ENCODE data around the gene MDP1. TPM values are rescaled to one million over a fixed set of nuclear protein-coding genes. Genes with fewer than 3 reads are reported as not detected.
"Not testable (repeated sequence)": the region's sequence is repeated elsewhere in the genome, so short reads cannot be mapped to it uniquely, and the experiment has no call there.

Gene MDP1
- total RNA-seq, 6 experiments from 2014 or later: 9.8 to 14.4 (median 12.3) TPM

- peaks cover 33% of the 10 kb centered on the region for H3K4me1 Mint-ChIP-seq (ENCODE audit: low read depth)
- H3K27ac Mint-ChIP-seq: no peak overlapping the region
- peaks cover 2% of the 10 kb centered on the region for H3K27me3 Mint-ChIP-seq (ENCODE audit: insufficient read depth)
- peaks cover 38% of the 10 kb centered on the region for H3K36me3 Mint-ChIP-seq (ENCODE audit: low read depth)
- DNase-seq: no peak
- TF ChIP-seq CTCF (IDR thresholded peaks at IDR 0.05): no peak
- H3K9me3 Mint-ChIP-seq: no peaks in the 10 kb centered on the region
- peak overlapping the region; percentile 97 for H3K4me3 Mint-ChIP-seq
Observed at GRCh38 chr14:24211311-24211710, 4.6 kb downstream of the MDP1 start.

GRCh38 chr14:24207625-24208024, 8.2 kb downstream of the MDP1 start:
- no peak overlapping the region for H3K4me3 Mint-ChIP-seq
- no peak for DNase-seq
- no peak overlapping the region for H3K27ac Mint-ChIP-seq
- peaks cover 2% of the 10 kb centered on the region for H3K27me3 Mint-ChIP-seq (ENCODE audit: insufficient read depth)
- TF ChIP-seq CTCF (IDR thresholded peaks at IDR 0.05): no peak
- peaks cover 9% of the 10 kb centered on the region for H3K4me1 Mint-ChIP-seq (ENCODE audit: low read depth)
- H3K9me3 Mint-ChIP-seq: peaks cover 5% of the 10 kb centered on the region; the same call in 1 of the 2 replicates
- H3K36me3 Mint-ChIP-seq (ENCODE audit: low read depth): peaks cover 53% of the 10 kb centered on the region

GRCh38 chr14:24207104-24207551, 8.7 kb downstream of the MDP1 start:
- TF ChIP-seq CTCF (IDR thresholded peaks at IDR 0.05): no peak
- Mint-ChIP-seq H3K9me3 (peaks cover 5% of the 10 kb centered on the region; the same call in 1 of the 2 replicates), H3K27me3 (ENCODE audit: insufficient read depth) (no peaks in the 10 kb centered on the region; the same call in 1 of the 2 replicates), H3K27ac (no peak overlapping the region), H3K36me3 (ENCODE audit: low read depth) (peaks cover 58% of the 10 kb centered on the region), H3K4me1 (ENCODE audit: low read depth) (peaks cover 9% of the 10 kb centered on the region), H3K4me3 (no peak overlapping the region)
- DNase-seq: no peak

- no peaks in the 10 kb centered on the region; the same call in 1 of the 2 replicates for H3K27me3 Mint-ChIP-seq (ENCODE audit: insufficient read depth)
- DNase-seq: no peak
- TF ChIP-seq CTCF (IDR thresholded peaks at IDR 0.05): no peak
- H3K4me1 Mint-ChIP-seq (ENCODE audit: low read depth): peaks cover 3% of the 10 kb centered on the region
- H3K27ac Mint-ChIP-seq: no peak overlapping the region
- peaks cover 61% of the 10 kb centered on the region for H3K36me3 Mint-ChIP-seq (ENCODE audit: low read depth)
- peaks cover 7% of the 10 kb centered on the region for H3K9me3 Mint-ChIP-seq
- no peak overlapping the region for H3K4me3 Mint-ChIP-seq
Observed at GRCh38 chr14:24206260-24207103, 9.4 kb downstream of the MDP1 start.

GRCh38 chr14:24204163-24205146, 11.4 kb downstream of the MDP1 start:
- DNase-seq: no peak
- Mint-ChIP-seq H3K9me3 (peaks cover 10% of the 10 kb centered on the region), H3K27ac (no peak overlapping the region), H3K4me1 (ENCODE audit: low read depth) (peaks cover under 1% of the 10 kb centered on the region; the same call in 1 of the 2 replicates), H3K36me3 (ENCODE audit: low read depth) (peaks cover 62% of the 10 kb centered on the region), H3K4me3 (no peak overlapping the region), H3K27me3 (ENCODE audit: insufficient read depth) (no peaks in the 10 kb centered on the region; the same call in 1 of the 2 replicates)
- no peak for TF ChIP-seq CTCF (IDR thresholded peaks at IDR 0.05)

GRCh38 chr14:24203249-24203886, 12.5 kb downstream of the MDP1 start:
- H3K36me3 Mint-ChIP-seq (ENCODE audit: low read depth): peaks cover 71% of the 10 kb centered on the region
- not testable (repeated sequence) for DNase-seq, H3K4me3 Mint-ChIP-seq

GRCh38 chr14:24202538-24202937, 13.3 kb downstream of the MDP1 start:
- H3K4me3 Mint-ChIP-seq; DNase-seq; H3K27ac Mint-ChIP-seq; H3K27me3 Mint-ChIP-seq (ENCODE audit: insufficient read depth): not testable (repeated sequence)
- peaks cover 10% of the 10 kb centered on the region for H3K9me3 Mint-ChIP-seq
- peaks cover 63% of the 10 kb centered on the region for H3K36me3 Mint-ChIP-seq (ENCODE audit: low read depth)
- H3K4me1 Mint-ChIP-seq (ENCODE audit: low read depth): peaks cover 13% of the 10 kb centered on the region

More at GRCh38 chr14:24203249-24203886, 12.5 kb downstream of the MDP1 start:
- Mint-ChIP-seq H3K4me1 (ENCODE audit: low read depth) (peaks cover 11% of the 10 kb centered on the region), H3K9me3 (peaks cover 10% of the 10 kb centered on the region)
- H3K27ac Mint-ChIP-seq; H3K27me3 Mint-ChIP-seq (ENCODE audit: insufficient read depth): not testable (repeated sequence)
